GM12878 (cell line): ENCODE results near the gene TATDN2. TPM values are rescaled to one million over a fixed set of nuclear protein-coding genes. Genes with fewer than 3 reads are reported as not detected.
A peak's percentile ranks its signal among the peaks of the same experiment; 100 is the strongest.

ENCODE experiments used
- ATAC-seq: fragments of 200-7000 bp; cut with Tn5 transposase; 3 replicates; pipeline ENCODE4 v1.9.1; 2020; ENCODE audit warnings: mild to moderate bottlenecking, moderate library complexity
- BruUV-seq: library from RNA; stranded (reverse); fragments of 400-500 nt; replicated peaks from 2 replicates; lab custom pipeline; 2021; lab: Mats Ljungman, UMichigan
- CTCF ChIA-PET: fragments of 300-600 bp; sonication (Branson Sonifier 250); formaldehyde crosslinking; extraction: SDS; loops from one replicate; lab custom pipeline; 2021; ENCODE audit warnings: inconsistent platforms; lab: Yijun Ruan, JAX
- POLR2A ChIA-PET: fragments of 350-600 bp; formaldehyde crosslinking; extraction: SDS; loops from one replicate; lab custom pipeline; 2021; ENCODE audit warnings: inconsistent platforms; lab: Charles Lee
- RAD21 ChIA-PET: fragments of 300-600 bp; sonication (Branson Sonifier 250); formaldehyde crosslinking; loops from one replicate; lab custom pipeline; 2023; ENCODE audit warnings: antibody characterized with exemption; ENCODE audit not compliant: unreplicated experiment; lab: Charles Lee
- SMC1A ChIA-PET: fragments of 300-600 bp; sonication (Branson Sonifier 250); formaldehyde crosslinking; loops from one replicate; lab custom pipeline; 2023; ENCODE audit not compliant: unreplicated experiment, uncharacterized antibody; lab: Charles Lee
- DNase-seq: peaks from one replicate; pipeline ENCODE4 v3.0.0-alpha.2; 2011; ENCODE audit warnings: low read depth, low spot score
- FAIRE-seq: peaks from 3 replicates; lab custom pipeline; 2011; peaks lifted over from hg19 to GRCh38; lab: Jason Lieb, UNC
- H2AFZ ChIP-seq: 2 replicates; pipeline ENCODE4 v1.6.0; 2011; ENCODE audit warnings: low read depth, low read length, control low read depth; ENCODE audit not compliant: control insufficient read depth
- H3K27ac ChIP-seq: 2 replicates; pipeline ENCODE4 v1.5.1; 2011; ENCODE audit warnings: control low read depth; ENCODE audit not compliant: control insufficient read depth, insufficient read depth
- H3K27me3 ChIP-seq, 2 experiments: replicated peaks in 1 of 2; 2 replicates each; pipeline versions ENCODE4 v1.6.0 to v1.6.1; 2011; ENCODE audit warnings: low read length in 1 of 2; ENCODE audit not compliant: control insufficient read depth in 2 of 2, insufficient read depth in 2 of 2
- H3K36me3 ChIP-seq, 2 experiments: 2 replicates each; pipeline ENCODE4 v1.5.1; 2011; ENCODE audit warnings: low read length in 1 of 2; ENCODE audit not compliant: control insufficient read depth in 2 of 2, insufficient read depth in 2 of 2
- H3K4me1 ChIP-seq: 2 replicates; pipeline ENCODE4 v1.6.1; 2011; ENCODE audit warnings: mild to moderate bottlenecking, low read length, moderate library complexity, mixed read lengths; ENCODE audit not compliant: control insufficient read depth, insufficient read depth
- H3K4me2 ChIP-seq: 2 replicates; pipeline ENCODE4 v1.6.0; 2011; ENCODE audit warnings: control low read depth; ENCODE audit not compliant: control insufficient read depth, insufficient read depth
- H3K4me3 ChIP-seq: fragments of 200-600 bp; sonication (generic); 2 replicates; pipeline ENCODE4 v1.5.1; 2016
- H3K79me2 ChIP-seq: 2 replicates; pipeline ENCODE4 v1.6.0; 2011; ENCODE audit warnings: low read length; ENCODE audit not compliant: control insufficient read depth, insufficient read depth
- H3K9ac ChIP-seq: 2 replicates; pipeline ENCODE4 v1.8.0; 2011; ENCODE audit warnings: low read length, control low read depth, mixed read lengths; ENCODE audit not compliant: control insufficient read depth, insufficient read depth
- H3K9me3 ChIP-seq: replicated peaks from 3 replicates; pipeline ENCODE4 v1.5.1; 2011; ENCODE audit warnings: mild to moderate bottlenecking, low read length; ENCODE audit not compliant: control insufficient read depth, insufficient read depth
- H4K20me1 ChIP-seq: 2 replicates; pipeline ENCODE4 v1.6.0; 2011; ENCODE audit not compliant: control insufficient read depth, insufficient read depth
- BHLHE40 ChIP-seq, 2 experiments: fragments of 450-650 bp in 1 of 2; IDR thresholded peaks; 2 replicates each; pipeline ENCODE4 v1.6.1; 2011 to 2017; ENCODE audit warnings: low read depth in 2 of 2, borderline replicate concordance in 1 of 2, improper control_type of control experiment in 1 of 2, low read length in 1 of 2, mild to moderate bottlenecking in 1 of 2
- CREM ChIP-seq: IDR thresholded peaks from 2 replicates; pipeline ENCODE4 v1.6.1; 2014; ENCODE audit warnings: antibody characterized with exemption, low read depth
- EZH2 ChIP-seq: IDR thresholded peaks from 2 replicates; pipeline ENCODE4 v1.6.1; 2012; ENCODE audit warnings: low read depth, mild to moderate bottlenecking, control low read depth, inconsistent platforms, low read length, borderline replicate concordance; ENCODE audit not compliant: control insufficient read depth
- HDGF ChIP-seq: fragments of 450-650 bp; IDR thresholded peaks from 2 replicates; pipeline ENCODE4 v1.6.1; 2016; ENCODE audit warnings: antibody characterized with exemption
- JUND ChIP-seq: IDR thresholded peaks from 2 replicates; pipeline ENCODE4 v1.6.1; 2012; ENCODE audit warnings: low read depth, mild to moderate bottlenecking, low read length, improper control_type of control experiment, moderate library complexity
- LARP7 ChIP-seq: fragments of 450-650 bp; IDR thresholded peaks from 2 replicates; pipeline ENCODE4 v1.6.1; 2017; ENCODE audit warnings: mild to moderate bottlenecking
- MYB ChIP-seq: fragments of 150-350 bp; IDR thresholded peaks from 2 replicates; pipeline ENCODE4 v1.6.1; 2014; ENCODE audit warnings: mild to moderate bottlenecking, low read depth, low read length, borderline replicate concordance
- POLR2AphosphoS5 ChIP-seq: IDR thresholded peaks from 2 replicates; pipeline ENCODE4 v1.6.1; 2011; ENCODE audit warnings: mild to moderate bottlenecking, low read length, inconsistent platforms
- RAD21 ChIP-seq: IDR thresholded peaks from 2 replicates; pipeline ENCODE4 v1.6.1; 2011; ENCODE audit warnings: mild to moderate bottlenecking, low read depth, low read length, moderate library complexity; ENCODE audit not compliant: insufficient read depth
- RBBP5 ChIP-seq: fragments of 200-600 bp; sonication (generic); conservative IDR thresholded peaks from 2 replicates; pipeline ENCODE4 v1.6.1; 2016
- SMC3 ChIP-seq: IDR thresholded peaks from 2 replicates; pipeline ENCODE4 v1.6.1; 2011; ENCODE audit warnings: low read length, improper control_type of control experiment, borderline replicate concordance
- ZZZ3 ChIP-seq: IDR thresholded peaks from 2 replicates; pipeline ENCODE4 v1.6.1; 2011; ENCODE audit warnings: low read depth; ENCODE audit not compliant: control insufficient read depth, insufficient read length
- WGBS: methylation state at CpG from one replicate; pipeline ENCODE4 v1.1.6; 2016; ENCODE audit warnings: low lambda C conversion rate; ENCODE audit not compliant: insufficient replicate concordance, insufficient coverage; ENCODE audit errors: missing lambda C conversion rate; 5-methylcytosine and 5-hydroxymethylcytosine counted together
- in situ Hi-C: fragments of 300-500 bp; cut with MboI; formaldehyde crosslinking; loops from 9 replicates; pipeline ENCODE4 v1.14.3; 2018; ENCODE audit warnings: mixed read lengths
- intact Hi-C: fragments of 100-400 bp; cut with micrococcal nuclease; formaldehyde crosslinking; loops from one replicate; pipeline ENCODE4 v1.14.2; 2022; ENCODE audit not compliant: unreplicated experiment
- polyA plus RNA-seq, 11 experiments: library from polyadenylated mRNA; depleted of rRNA in 4 of 11; unstranded in 6 of 11; stranded (reverse) in 5 of 11; fragments of >200 nt; fragmentation: Nextera tagmentation in 4 of 11; fragmentation: Illumina TruSeq in 1 of 11; extraction: Ambion mirVana in 4 of 11; extraction: Trizol in 1 of 11; gene quantifications; 1 replicate in 1 of 11; 2 replicates in 10 of 11; pipeline versions ENCODE4 v1.2.1 to v1.2.3, GENCODE V29; 2011 to 2016; ENCODE audit warnings: inconsistent platforms in 2 of 11, missing spikeins in 2 of 11, low read depth in 1 of 11
- total RNA-seq, 4 experiments: library from RNA; depleted of rRNA in 3 of 4; stranded (reverse); fragments of >200 nt in 3 of 4; fragmentation: Illumina TruSeq in 1 of 4; extraction: Trizol in 1 of 4; gene quantifications; 2 replicates each; pipeline versions ENCODE4 v1.2.1 to v1.2.3, GENCODE V29; 2013 to 2021
- TF ChIP-seq, protein P1 (sequence below), 3 experiments: IDR thresholded peaks in 2 of 3; conservative IDR thresholded peaks in 1 of 3; 2 replicates each; pipeline ENCODE4 v1.5.1; 2011; ENCODE audit warnings: low read depth in 3 of 3, low read length in 3 of 3, mild to moderate bottlenecking in 3 of 3, control low read depth in 2 of 3, moderate library complexity in 2 of 3, inconsistent platforms in 1 of 3, mixed read lengths in 1 of 3; ENCODE audit not compliant: control insufficient read depth in 2 of 3, insufficient read depth in 1 of 3; ENCODE audit errors: extremely low read depth in 1 of 3
- TF ChIP-seq, protein P2 (sequence below): fragments of 450-650 bp; IDR thresholded peaks from 2 replicates; pipeline ENCODE4 v1.6.1; 2017; ENCODE audit warnings: low read depth, mild to moderate bottlenecking, moderate library complexity
- TF ChIP-seq, protein P3 (sequence below): IDR thresholded peaks from 2 replicates; pipeline ENCODE4 v1.6.1; 2012; ENCODE audit warnings: improper control_type of control experiment, low read depth, low read length; ENCODE audit not compliant: insufficient replicate concordance

The TATDN2 gene
- total and polyA plus RNA-seq, 10 of the 15 experiments (the other 5 are each of a cell fraction or from before 2014, with no cell fraction given): 4.2 to 36.5 (median 15.8) TPM

DNA sequence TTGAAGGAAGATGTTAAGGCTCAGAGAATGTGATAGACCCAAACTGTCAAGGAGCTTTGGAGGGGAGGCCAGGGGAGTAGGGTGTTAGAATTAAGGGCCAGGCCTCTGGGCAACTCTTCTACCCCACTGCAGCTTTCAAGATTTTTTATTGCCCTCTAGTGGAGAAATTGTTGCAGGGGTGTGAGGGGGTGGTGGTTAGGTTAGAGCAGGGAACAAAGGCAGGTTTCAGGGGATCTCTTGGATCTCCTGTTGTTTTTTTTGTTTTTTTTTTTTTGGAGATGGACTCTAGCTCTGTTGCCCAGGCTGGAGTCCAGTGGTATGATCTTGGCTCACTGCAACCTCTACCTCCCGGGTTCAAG lies 74.1 kb downstream of the TATDN2 start:
- POLR2A ChIA-PET: interaction anchor here (0.6 to 1.2 kb wide), 3 partner anchors 39 to 391 kb away, joined by 3 to 4 read pairs (median 3); partner anchors contain the start of gene CRELD1
- Histone ChIP-seq H3K79me2 (peaks cover 24% of the 10 kb centered on the region), H3K4me1 (0 out of 2 replicates have a peak, but pooled peaks cover 3% of the 10 kb centered on the region), H3K4me2 (no peak overlapping the region), H3K36me3 (peaks cover 0 to 8% of the 10 kb centered on the region in 2 experiments; a peak in 2 of 4 replicates), H3K9me3 (no peaks in the 10 kb centered on the region), H4K20me1 (no peaks in the 10 kb centered on the region), H2AFZ (no peak overlapping the region; the same call in 1 of the 2 replicates), H3K27me3 (peaks cover 0 to 3% of the 10 kb centered on the region in 2 experiments; a peak in 1 of 4 replicates), H3K4me3 (no peak overlapping the region), H3K9ac (no peak overlapping the region), H3K27ac (no peak overlapping the region)
- SMC1A ChIA-PET: interaction anchor here (0.6 to 1.9 kb wide), 8 partner anchors 13 to 1319 kb away, joined by 3 to 20 read pairs (median 4); partner anchors contain the start of genes CRELD1 and GHRL
- WGBS: 100% methylated on average over 1 of the region's 1 CpG
- BruUV-seq: no TSS peak
- RAD21 ChIA-PET: interaction anchor here (0.8 to 4.7 kb wide), 7 partner anchors 30 to 476 kb away, joined by 3 to 51 read pairs (median 5); partner anchors contain the start of genes CRELD1, GHRL and TATDN2
- ATAC-seq (peak; percentile 69), FAIRE-seq (peak; percentile 74), DNase-seq (no peak)
- intact Hi-C loops (loop anchor here (5.0 to 10.0 kb wide), 2 partner anchors 205 to 388 kb away; partner anchors contain the start of genes BRK1 and CRELD1), in situ Hi-C loops (no loop called here)
- CTCF ChIA-PET: interaction anchor here (0.7 to 3.9 kb wide), 17 partner anchors 8 to 478 kb away, joined by 3 to 45 read pairs (median 3); partner anchors contain the start of genes CRELD1, EMC3 and RPUSD3
- TF ChIP-seq, protein P1, sequence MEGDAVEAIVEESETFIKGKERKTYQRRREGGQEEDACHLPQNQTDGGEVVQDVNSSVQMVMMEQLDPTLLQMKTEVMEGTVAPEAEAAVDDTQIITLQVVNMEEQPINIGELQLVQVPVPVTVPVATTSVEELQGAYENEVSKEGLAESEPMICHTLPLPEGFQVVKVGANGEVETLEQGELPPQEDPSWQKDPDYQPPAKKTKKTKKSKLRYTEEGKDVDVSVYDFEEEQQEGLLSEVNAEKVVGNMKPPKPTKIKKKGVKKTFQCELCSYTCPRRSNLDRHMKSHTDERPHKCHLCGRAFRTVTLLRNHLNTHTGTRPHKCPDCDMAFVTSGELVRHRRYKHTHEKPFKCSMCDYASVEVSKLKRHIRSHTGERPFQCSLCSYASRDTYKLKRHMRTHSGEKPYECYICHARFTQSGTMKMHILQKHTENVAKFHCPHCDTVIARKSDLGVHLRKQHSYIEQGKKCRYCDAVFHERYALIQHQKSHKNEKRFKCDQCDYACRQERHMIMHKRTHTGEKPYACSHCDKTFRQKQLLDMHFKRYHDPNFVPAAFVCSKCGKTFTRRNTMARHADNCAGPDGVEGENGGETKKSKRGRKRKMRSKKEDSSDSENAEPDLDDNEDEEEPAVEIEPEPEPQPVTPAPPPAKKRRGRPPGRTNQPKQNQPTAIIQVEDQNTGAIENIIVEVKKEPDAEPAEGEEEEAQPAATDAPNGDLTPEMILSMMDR (IDR thresholded peaks at IDR 0.05 in 2 of 3, conservative IDR thresholded peaks at IDR 0.05 in 1 of 3; ENCODE audit: control insufficient read depth in 2 of 3, extremely low read depth in 1 of 3, insufficient read depth in 1 of 3, low read depth in 3 of 3, low read length in 3 of 3): peak; percentile 57 to 68 (median 62)
- TF ChIP-seq ZZZ3: no peak
- TF ChIP-seq MYB: no peak
- no peak for TF ChIP-seq LARP7
- TF ChIP-seq CREM: no peak
- TF ChIP-seq SMC3: peak; percentile 56; the same call in 1 of the 2 replicates
- TF ChIP-seq, protein P2, sequence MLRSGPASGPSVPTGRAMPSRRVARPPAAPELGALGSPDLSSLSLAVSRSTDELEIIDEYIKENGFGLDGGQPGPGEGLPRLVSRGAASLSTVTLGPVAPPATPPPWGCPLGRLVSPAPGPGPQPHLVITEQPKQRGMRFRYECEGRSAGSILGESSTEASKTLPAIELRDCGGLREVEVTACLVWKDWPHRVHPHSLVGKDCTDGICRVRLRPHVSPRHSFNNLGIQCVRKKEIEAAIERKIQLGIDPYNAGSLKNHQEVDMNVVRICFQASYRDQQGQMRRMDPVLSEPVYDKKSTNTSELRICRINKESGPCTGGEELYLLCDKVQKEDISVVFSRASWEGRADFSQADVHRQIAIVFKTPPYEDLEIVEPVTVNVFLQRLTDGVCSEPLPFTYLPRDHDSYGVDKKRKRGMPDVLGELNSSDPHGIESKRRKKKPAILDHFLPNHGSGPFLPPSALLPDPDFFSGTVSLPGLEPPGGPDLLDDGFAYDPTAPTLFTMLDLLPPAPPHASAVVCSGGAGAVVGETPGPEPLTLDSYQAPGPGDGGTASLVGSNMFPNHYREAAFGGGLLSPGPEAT: no peak
- TF ChIP-seq RAD21: peak; percentile 70
- TF ChIP-seq JUND: no peak
- no peak for TF ChIP-seq POLR2AphosphoS5
- TF ChIP-seq BHLHE40 (IDR thresholded peaks at IDR 0.05; ENCODE audit: borderline replicate concordance in 1 of 2, low read depth in 2 of 2, low read length in 1 of 2): no peak
- no peak for TF ChIP-seq RBBP5
- TF ChIP-seq HDGF: no peak
- TF ChIP-seq, protein P3, sequence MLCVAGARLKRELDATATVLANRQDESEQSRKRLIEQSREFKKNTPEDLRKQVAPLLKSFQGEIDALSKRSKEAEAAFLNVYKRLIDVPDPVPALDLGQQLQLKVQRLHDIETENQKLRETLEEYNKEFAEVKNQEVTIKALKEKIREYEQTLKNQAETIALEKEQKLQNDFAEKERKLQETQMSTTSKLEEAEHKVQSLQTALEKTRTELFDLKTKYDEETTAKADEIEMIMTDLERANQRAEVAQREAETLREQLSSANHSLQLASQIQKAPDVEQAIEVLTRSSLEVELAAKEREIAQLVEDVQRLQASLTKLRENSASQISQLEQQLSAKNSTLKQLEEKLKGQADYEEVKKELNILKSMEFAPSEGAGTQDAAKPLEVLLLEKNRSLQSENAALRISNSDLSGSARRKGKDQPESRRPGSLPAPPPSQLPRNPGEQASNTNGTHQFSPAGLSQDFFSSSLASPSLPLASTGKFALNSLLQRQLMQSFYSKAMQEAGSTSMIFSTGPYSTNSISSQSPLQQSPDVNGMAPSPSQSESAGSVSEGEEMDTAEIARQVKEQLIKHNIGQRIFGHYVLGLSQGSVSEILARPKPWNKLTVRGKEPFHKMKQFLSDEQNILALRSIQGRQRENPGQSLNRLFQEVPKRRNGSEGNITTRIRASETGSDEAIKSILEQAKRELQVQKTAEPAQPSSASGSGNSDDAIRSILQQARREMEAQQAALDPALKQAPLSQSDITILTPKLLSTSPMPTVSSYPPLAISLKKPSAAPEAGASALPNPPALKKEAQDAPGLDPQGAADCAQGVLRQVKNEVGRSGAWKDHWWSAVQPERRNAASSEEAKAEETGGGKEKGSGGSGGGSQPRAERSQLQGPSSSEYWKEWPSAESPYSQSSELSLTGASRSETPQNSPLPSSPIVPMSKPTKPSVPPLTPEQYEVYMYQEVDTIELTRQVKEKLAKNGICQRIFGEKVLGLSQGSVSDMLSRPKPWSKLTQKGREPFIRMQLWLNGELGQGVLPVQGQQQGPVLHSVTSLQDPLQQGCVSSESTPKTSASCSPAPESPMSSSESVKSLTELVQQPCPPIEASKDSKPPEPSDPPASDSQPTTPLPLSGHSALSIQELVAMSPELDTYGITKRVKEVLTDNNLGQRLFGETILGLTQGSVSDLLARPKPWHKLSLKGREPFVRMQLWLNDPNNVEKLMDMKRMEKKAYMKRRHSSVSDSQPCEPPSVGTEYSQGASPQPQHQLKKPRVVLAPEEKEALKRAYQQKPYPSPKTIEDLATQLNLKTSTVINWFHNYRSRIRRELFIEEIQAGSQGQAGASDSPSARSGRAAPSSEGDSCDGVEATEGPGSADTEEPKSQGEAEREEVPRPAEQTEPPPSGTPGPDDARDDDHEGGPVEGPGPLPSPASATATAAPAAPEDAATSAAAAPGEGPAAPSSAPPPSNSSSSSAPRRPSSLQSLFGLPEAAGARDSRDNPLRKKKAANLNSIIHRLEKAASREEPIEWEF: no peak
- no peak for TF ChIP-seq EZH2
